H9 (cell line): ENCODE measurements around the gene LCP1. TPM values are rescaled to one million over a fixed set of nuclear protein-coding genes. Genes with fewer than 3 reads are reported as not detected.

Experiments
- DNase-seq: peaks from one replicate; pipeline ENCODE4 v3.0.0-alpha.2; 2017
- H2AFZ ChIP-seq: one replicate; pipeline ENCODE4 v1.6.1; 2013; ENCODE audit warnings: mild to moderate bottlenecking, low read length, control low read depth, moderate library complexity
- H2AK5ac ChIP-seq: 2 replicates; pipeline ENCODE4 v1.6.1; 2013; ENCODE audit warnings: low read length, control low read depth, mixed read lengths; ENCODE audit not compliant: insufficient read length
- H2BK120ac ChIP-seq: one replicate; pipeline ENCODE4 v1.6.1; 2013; ENCODE audit warnings: low read depth, mild to moderate bottlenecking, low read length, control low read depth, inconsistent platforms; ENCODE audit not compliant: poor library complexity, severe bottlenecking
- H2BK12ac ChIP-seq: 2 replicates; pipeline ENCODE4 v1.6.1; 2013; ENCODE audit warnings: low read length, control low read depth, mixed read lengths, low read depth; ENCODE audit not compliant: insufficient read length
- H2BK15ac ChIP-seq: 2 replicates; pipeline ENCODE4 v1.6.1; 2013; ENCODE audit warnings: low read depth, low read length, control low read depth
- H2BK20ac ChIP-seq: one replicate; pipeline ENCODE4 v1.6.1; 2013; ENCODE audit warnings: low read depth, mild to moderate bottlenecking, low read length, control low read depth, inconsistent platforms; ENCODE audit not compliant: poor library complexity, severe bottlenecking
- H2BK5ac ChIP-seq: 2 replicates; pipeline ENCODE4 v1.6.1; 2013; ENCODE audit warnings: low read length, control low read depth, mixed read lengths; ENCODE audit not compliant: insufficient read length
- H3K14ac ChIP-seq: 2 replicates; pipeline ENCODE4 v1.6.1; 2013; ENCODE audit warnings: low read length, control low read depth; ENCODE audit not compliant: insufficient read depth
- H3K18ac ChIP-seq: 2 replicates; pipeline ENCODE4 v1.6.1; 2013; ENCODE audit warnings: low read depth, mild to moderate bottlenecking, mixed read lengths, low read length, control low read depth; ENCODE audit not compliant: insufficient read length
- H3K23ac ChIP-seq: 2 replicates; pipeline ENCODE4 v1.6.1; 2013; ENCODE audit warnings: low read length, control low read depth, mixed read lengths, low read depth; ENCODE audit not compliant: insufficient read length
- H3K23me2 ChIP-seq: 2 replicates; pipeline ENCODE4 v1.6.1; 2013; ENCODE audit warnings: low read depth, mild to moderate bottlenecking, mixed read lengths, low read length, control low read depth; ENCODE audit not compliant: insufficient read length, poor library complexity, severe bottlenecking
- H3K27ac ChIP-seq: 2 replicates; pipeline ENCODE4 v1.5.1; 2013; ENCODE audit warnings: low read length, control low read depth, mixed read lengths, low read depth; ENCODE audit not compliant: insufficient read length
- H3K27me3 ChIP-seq: 2 replicates; pipeline ENCODE4 v1.6.1; 2013; ENCODE audit warnings: low read length, control low read depth, inconsistent platforms; ENCODE audit not compliant: insufficient read depth
- H3K4ac ChIP-seq: 2 replicates; pipeline ENCODE4 v1.6.1; 2013; ENCODE audit warnings: low read depth, mild to moderate bottlenecking, control low read depth, inconsistent platforms, low read length, moderate library complexity
- H3K4me1 ChIP-seq: 2 replicates; pipeline ENCODE4 v1.6.1; 2013; ENCODE audit warnings: low read length, control low read depth, inconsistent platforms; ENCODE audit not compliant: insufficient read depth
- H3K4me2 ChIP-seq: 2 replicates; pipeline ENCODE4 v1.6.1; 2013; ENCODE audit warnings: low read length, control low read depth, mixed read lengths; ENCODE audit not compliant: insufficient read length, insufficient read depth
- H3K56ac ChIP-seq: 2 replicates; pipeline ENCODE4 v1.6.1; 2013; ENCODE audit warnings: low read depth, mild to moderate bottlenecking, mixed read lengths, low read length, control low read depth; ENCODE audit not compliant: insufficient read length
- H3K79me1 ChIP-seq: 2 replicates; pipeline ENCODE4 v1.6.1; 2013; ENCODE audit warnings: low read depth, mild to moderate bottlenecking, moderate library complexity, low read length, control low read depth, inconsistent platforms; ENCODE audit not compliant: insufficient read depth, poor library complexity, severe bottlenecking
- H3K79me2 ChIP-seq: 2 replicates; pipeline ENCODE4 v1.6.1; 2013; ENCODE audit warnings: low read length, control low read depth, inconsistent platforms; ENCODE audit not compliant: insufficient read depth
- H3K9ac ChIP-seq: 2 replicates; pipeline ENCODE4 v1.6.1; 2013; ENCODE audit warnings: low read length, control low read depth, mixed read lengths; ENCODE audit not compliant: insufficient read length; ENCODE audit errors: extremely low read depth
- H3K9me3 ChIP-seq: one replicate; pipeline ENCODE4 v1.6.1; 2013; ENCODE audit warnings: low read depth, low read length, inconsistent platforms; ENCODE audit not compliant: control insufficient read depth
- H3T11ph ChIP-seq: one replicate; pipeline ENCODE4 v1.6.1; 2013; ENCODE audit warnings: mild to moderate bottlenecking, low read length, control low read depth, inconsistent platforms
- H4K20me1 ChIP-seq: one replicate; pipeline ENCODE4 v1.6.1; 2013; ENCODE audit not compliant: control insufficient read depth, insufficient read length, insufficient read depth
- H4K5ac ChIP-seq: 2 replicates; pipeline ENCODE4 v1.6.1; 2013; ENCODE audit warnings: low read depth, mild to moderate bottlenecking, mixed read lengths, low read length, control low read depth; ENCODE audit not compliant: insufficient read length
- H4K8ac ChIP-seq: replicated peaks from 2 replicates; pipeline ENCODE4 v1.6.1; 2013; ENCODE audit warnings: low read length, control low read depth, mixed read lengths, low read depth; ENCODE audit not compliant: insufficient read length
- H4K91ac ChIP-seq: 2 replicates; pipeline ENCODE4 v1.6.1; 2013; ENCODE audit warnings: low read depth, mild to moderate bottlenecking, moderate library complexity, mixed read lengths, low read length, control low read depth; ENCODE audit not compliant: insufficient read length
- H3K27ac Mint-ChIP-seq, 3 experiments: 2 replicates in 2 of 3; 3 replicates in 1 of 3; pipeline ENCODE4 v1.8.0; 2020 to 2021; ENCODE audit warnings: mixed read lengths in 3 of 3, mild to moderate bottlenecking in 1 of 3, moderate library complexity in 1 of 3
- H3K27me3 Mint-ChIP-seq: 2 replicates; pipeline ENCODE4 v1.8.0; 2021; ENCODE audit warnings: low read depth, mild to moderate bottlenecking, moderate library complexity, mixed read lengths
- H3K36me3 Mint-ChIP-seq, 3 experiments: 2 replicates in 2 of 3; 3 replicates in 1 of 3; pipeline ENCODE4 v1.8.0; 2020 to 2021; ENCODE audit warnings: low read depth in 3 of 3, mixed read lengths in 3 of 3; ENCODE audit not compliant: insufficient read depth in 1 of 3
- H3K4me1 Mint-ChIP-seq, 2 experiments: 2 replicates each; pipeline ENCODE4 v1.8.0; 2020; ENCODE audit warnings: mixed read lengths in 2 of 2
- H3K4me3 Mint-ChIP-seq, 2 experiments: 2 replicates in 1 of 2; 3 replicates in 1 of 2; pipeline ENCODE4 v1.8.0; 2020 to 2021; ENCODE audit warnings: mild to moderate bottlenecking in 2 of 2, mixed read lengths in 2 of 2, moderate library complexity in 1 of 2
- H3K9me3 Mint-ChIP-seq, 2 experiments: 2 replicates in 1 of 2; 3 replicates in 1 of 2; pipeline ENCODE4 v1.8.0; 2020; ENCODE audit warnings: mild to moderate bottlenecking in 2 of 2, mixed read lengths in 2 of 2, moderate library complexity in 1 of 2
- WGBS: extraction: QIAGEN DNeasy Blood & Tissue Kit; methylation state at CpG from one replicate; pipeline ENCODE4 v1.1.7; 2013; ENCODE audit warnings: missing lambda C conversion rate, low lambda C conversion rate, mixed read lengths; ENCODE audit not compliant: insufficient read length; ENCODE audit errors: extremely low coverage; 5-methylcytosine and 5-hydroxymethylcytosine counted together
- total RNA-seq: library from RNA; stranded (reverse); gene quantifications from 2 replicates; pipeline ENCODE4 v1.2.1, GENCODE V29; 2021
- TF ChIP-seq, protein P1 (sequence below): fragments of 200-600 bp; sonication (generic); conservative IDR thresholded peaks from 3 replicates; pipeline ENCODE4 v1.8.0; 2021; ENCODE audit warnings: antibody characterized with exemption, mild to moderate bottlenecking

LCP1 gene
- total RNA-seq, 1 experiment from 2014 or later, result 0.81 TPM

- Histone ChIP-seq H3K27me3 (no peaks in the 10 kb centered on the region), H3K27ac (no peak overlapping the region), H2BK12ac (no peak overlapping the region), H3K18ac (no peak overlapping the region), H4K5ac (no peak overlapping the region), H3K23ac (no peak overlapping the region), H3K9ac (no peak overlapping the region), H3T11ph (no peak overlapping the region), H3K56ac (no peak overlapping the region), H2BK120ac (no peak overlapping the region), H3K4ac (no peak overlapping the region), H2AK5ac (no peak overlapping the region), H3K14ac (no peak overlapping the region), H2BK20ac (no peak overlapping the region), H3K79me2 (no peaks in the 10 kb centered on the region), H2BK15ac (no peak overlapping the region), H3K4me2 (no peak overlapping the region), H4K20me1 (no peaks in the 10 kb centered on the region), H4K91ac (no peak overlapping the region), H2AFZ (no peak overlapping the region), H3K23me2 (no peaks in the 10 kb centered on the region), H3K4me1 (peaks cover 2% of the 10 kb centered on the region; the same call in 1 of the 2 replicates), H2BK5ac (no peak overlapping the region), H4K8ac (no peak overlapping the region), H3K79me1 (no peaks in the 10 kb centered on the region), H3K9me3 (no peaks in the 10 kb centered on the region)
- Mint-ChIP-seq H3K4me3 (no peak overlapping the region), H3K27ac (no peak overlapping the region), H3K4me1 (peaks cover 23 to 27% of the 10 kb centered on the region in 2 experiments), H3K27me3 (no peaks in the 10 kb centered on the region), H3K9me3 (no peaks in the 10 kb centered on the region), H3K36me3 (no peaks in the 10 kb centered on the region)
- TF ChIP-seq, protein P1, sequence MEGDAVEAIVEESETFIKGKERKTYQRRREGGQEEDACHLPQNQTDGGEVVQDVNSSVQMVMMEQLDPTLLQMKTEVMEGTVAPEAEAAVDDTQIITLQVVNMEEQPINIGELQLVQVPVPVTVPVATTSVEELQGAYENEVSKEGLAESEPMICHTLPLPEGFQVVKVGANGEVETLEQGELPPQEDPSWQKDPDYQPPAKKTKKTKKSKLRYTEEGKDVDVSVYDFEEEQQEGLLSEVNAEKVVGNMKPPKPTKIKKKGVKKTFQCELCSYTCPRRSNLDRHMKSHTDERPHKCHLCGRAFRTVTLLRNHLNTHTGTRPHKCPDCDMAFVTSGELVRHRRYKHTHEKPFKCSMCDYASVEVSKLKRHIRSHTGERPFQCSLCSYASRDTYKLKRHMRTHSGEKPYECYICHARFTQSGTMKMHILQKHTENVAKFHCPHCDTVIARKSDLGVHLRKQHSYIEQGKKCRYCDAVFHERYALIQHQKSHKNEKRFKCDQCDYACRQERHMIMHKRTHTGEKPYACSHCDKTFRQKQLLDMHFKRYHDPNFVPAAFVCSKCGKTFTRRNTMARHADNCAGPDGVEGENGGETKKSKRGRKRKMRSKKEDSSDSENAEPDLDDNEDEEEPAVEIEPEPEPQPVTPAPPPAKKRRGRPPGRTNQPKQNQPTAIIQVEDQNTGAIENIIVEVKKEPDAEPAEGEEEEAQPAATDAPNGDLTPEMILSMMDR, result no peak
- DNase-seq, result no peak
- no CpG with 5 or more reads among the region's 2 CpGs for WGBS
These were observed 36.0 kb downstream of the LCP1 start for GRCh38 chr13:46145950-46146349.
